ENCODE data around the gene DCAF4.

The DCAF4 gene

GRCh38 chr14:72921396-72921795 lies 4.9 kb upstream of the DCAF4 start:
- no peak overlapping the region for H3K27ac ChIP-seq
- no peak for TF ChIP-seq CTCF (conservative IDR thresholded peaks at IDR 0.05; ENCODE audit: low read depth)
- ChIA-PET CTCF (no interaction called here), POLR2A (ENCODE audit: low non-redundant PET) (no interaction called here)
- no peak for DNase-seq (ENCODE audit: low spot score)

GRCh38 chr14:72924337-72924736 lies 1.9 kb upstream of the DCAF4 start:
- H3K27ac ChIP-seq, result no peak overlapping the region
- no peak for TF ChIP-seq CTCF (conservative IDR thresholded peaks at IDR 0.05; ENCODE audit: low read depth)
- ChIA-PET POLR2A (ENCODE audit: low non-redundant PET) (no interaction called here), CTCF (interaction anchor here (0.6 to 1.2 kb wide), 2 partner anchors 24 to 407 kb away, joined by 3 to 8 read pairs; no protein-coding TSS in a partner anchor)
- DNase-seq (ENCODE audit: low spot score), result no peak

- no peak for DNase-seq (ENCODE audit: low spot score)
- ChIA-PET POLR2A (ENCODE audit: low non-redundant PET) (no interaction called here), CTCF (interaction anchor here (0.6 to 1.2 kb wide), 2 partner anchors 23 to 408 kb away, joined by 3 to 8 read pairs; no protein-coding TSS in a partner anchor)
- peak overlapping the region; percentile 80; the same call in 1 of the 2 replicates for H3K27ac ChIP-seq
- TF ChIP-seq CTCF (conservative IDR thresholded peaks at IDR 0.05; ENCODE audit: low read depth), result no peak
These were observed 999 bp upstream of the DCAF4 start for GRCh38 chr14:72925171-72925759.

GRCh38 chr14:72925815-72926291 lies 411 bp upstream of the DCAF4 start:
- DNase-seq (ENCODE audit: low spot score), result no peak
- POLR2A ChIA-PET (ENCODE audit: low non-redundant PET), result no interaction called here
- TF ChIP-seq CTCF (conservative IDR thresholded peaks at IDR 0.05; ENCODE audit: low read depth), result no peak
- CTCF ChIA-PET, result interaction anchor here (1.1 kb wide), 1 partner anchor 412 kb away, joined by 3 read pairs; no protein-coding TSS in a partner anchor
- peak overlapping the region; percentile 80 for H3K27ac ChIP-seq

- ChIA-PET CTCF (interaction anchor here (0.6 kb wide), 1 partner anchor 415 kb away, joined by 3 read pairs; no protein-coding TSS in a partner anchor), POLR2A (ENCODE audit: low non-redundant PET) (interaction anchor here (0.6 kb wide), 1 partner anchor 39 kb away, joined by 3 read pairs; no protein-coding TSS in a partner anchor)
- no peak for DNase-seq (ENCODE audit: low spot score)
- no peak overlapping the region for H3K27ac ChIP-seq
- no peak for TF ChIP-seq CTCF (conservative IDR thresholded peaks at IDR 0.05; ENCODE audit: low read depth)
These were observed 2.6 kb downstream of the DCAF4 start for GRCh38 chr14:72928872-72929271.

GRCh38 chr14:72929316-72930080 lies 3.2 kb downstream of the DCAF4 start:
- ChIA-PET POLR2A (ENCODE audit: low non-redundant PET) (interaction anchor here (0.6 kb wide), 1 partner anchor 39 kb away, joined by 3 read pairs; no protein-coding TSS in a partner anchor), CTCF (interaction anchor here (0.6 kb wide), 1 partner anchor 416 kb away, joined by 3 read pairs; no protein-coding TSS in a partner anchor)
- TF ChIP-seq CTCF (conservative IDR thresholded peaks at IDR 0.05; ENCODE audit: low read depth), result no peak

More at GRCh38 chr14:72929316-72930080, 3.2 kb downstream of the DCAF4 start:
- H3K27ac ChIP-seq, result no peak overlapping the region
- DNase-seq (ENCODE audit: low spot score), result no peak
